HCT116 (cell line): ENCODE data around the gene EXOC5. TPM values are rescaled to one million over a fixed set of nuclear protein-coding genes. Genes with fewer than 3 reads are reported as not detected.

ENCODE experiments used
- ATAC-seq: fragments of 200-7000 bp; cut with Tn5 transposase; 2 replicates; pipeline ENCODE4 v1.9.1; 2020; ENCODE audit warnings: mild to moderate bottlenecking, moderate library complexity
- BruUV-seq: library from RNA; stranded (reverse); fragments of 400-500 nt; replicated peaks from 2 replicates; lab custom pipeline; 2021; lab: Mats Ljungman, UMichigan
- CTCF ChIA-PET: fragments of 300-600 bp; sonication (Branson Sonifier 250); formaldehyde crosslinking; loops from one replicate; lab custom pipeline; 2021; ENCODE audit warnings: antibody characterized with exemption; lab: Charles Lee
- POLR2A ChIA-PET: fragments of 300-600, 350-600 bp; sonication (Branson Sonifier 250); formaldehyde crosslinking; loops from one replicate; lab custom pipeline; 2021; ENCODE audit warnings: antibody characterized with exemption; lab: Charles Lee
- RAD21 ChIA-PET, 2 experiments: fragments of 300-600 bp; sonication (Branson Sonifier 250); formaldehyde crosslinking; loops; one replicate each; lab custom pipeline; 2023; ENCODE audit warnings: low total read pairs in 2 of 2; ENCODE audit not compliant: uncharacterized antibody in 2 of 2, unreplicated experiment in 2 of 2, low non-redundant PET in 1 of 2; lab: Charles Lee
- DNase-seq: peaks from one replicate; pipeline ENCODE4 v3.0.0-alpha.2; 2010; ENCODE audit warnings: low read depth, low spot score
- H2AFZ ChIP-seq: fragments of 200-600 bp; shearing (Covaris generic), sonication (generic); 2 replicates; pipeline ENCODE4 v1.6.1; 2017; ENCODE audit warnings: low read depth, mixed run types, mixed read lengths, antibody characterized with exemption, low read length; ENCODE audit not compliant: poor library complexity, severe bottlenecking
- H3K27ac ChIP-seq: 2 replicates; pipeline ENCODE4 v1.5.1; 2012; ENCODE audit warnings: low read depth, low read length
- H3K27me3 ChIP-seq: fragments of 200-600 bp; sonication (generic); 2 replicates; pipeline ENCODE4 v1.6.1; 2016; ENCODE audit warnings: mixed run types, low read length, mixed read lengths; ENCODE audit not compliant: insufficient read depth
- H3K36me3 ChIP-seq, 2 experiments: fragments of 200-500 bp in 1 of 2; fragments of 200-600 bp in 1 of 2; sonication (Bioruptor generic) in 1 of 2; sonication (generic) in 1 of 2; 2 replicates each; pipeline versions ENCODE4 v1.5.1 to v1.6.1; 2014 to 2016; ENCODE audit warnings: low read length in 2 of 2, inconsistent platforms in 1 of 2, mixed read lengths in 1 of 2, mixed run types in 1 of 2; ENCODE audit not compliant: insufficient read depth in 2 of 2, control insufficient read depth in 1 of 2
- H3K4me1 ChIP-seq, 2 experiments: fragments of 200-600 bp in 1 of 2; sonication (generic) in 1 of 2; 2 replicates each; pipeline versions ENCODE4 v1.5.1 to v1.6.1; 2012 to 2017; ENCODE audit warnings: low read length in 2 of 2, inconsistent platforms in 1 of 2, mild to moderate bottlenecking in 1 of 2, mixed read lengths in 1 of 2, mixed run types in 1 of 2, moderate library complexity in 1 of 2; ENCODE audit not compliant: insufficient read depth in 2 of 2, control insufficient read depth in 1 of 2
- H3K4me2 ChIP-seq: fragments of 200-600 bp; sonication (generic); 2 replicates; pipeline ENCODE4 v1.6.1; 2017; ENCODE audit warnings: mixed run types, low read length, mixed read lengths
- H3K4me3 ChIP-seq, 2 experiments: fragments of 200-600 bp in 1 of 2; sonication (generic) in 1 of 2; replicated peaks in 1 of 2; 2 replicates each; pipeline ENCODE4 v1.5.1; 2011 to 2016; ENCODE audit warnings: low read length in 2 of 2, control low read depth in 1 of 2, low read depth in 1 of 2, mild to moderate bottlenecking in 1 of 2, mixed read lengths in 1 of 2, mixed run types in 1 of 2
- H3K79me2 ChIP-seq: fragments of 200-600 bp; sonication (generic); 2 replicates; pipeline ENCODE4 v1.6.1; 2017; ENCODE audit warnings: mild to moderate bottlenecking, mixed run types, low read length, moderate library complexity, mixed read lengths; ENCODE audit not compliant: insufficient read depth
- H3K9ac ChIP-seq: fragments of 200-600 bp; sonication (generic); 2 replicates; pipeline ENCODE4 v1.6.1; 2016; ENCODE audit warnings: low read length, mixed read lengths
- H3K9me2 ChIP-seq: fragments of 200-600 bp; sonication (generic), shearing (Covaris generic); 2 replicates; pipeline ENCODE4 v1.6.1; 2017; ENCODE audit warnings: mixed run types, mild to moderate bottlenecking, moderate library complexity; ENCODE audit not compliant: insufficient read depth
- H3K9me3 ChIP-seq, 2 experiments: fragments of 200-500 bp in 1 of 2; fragments of 200-600 bp in 1 of 2; sonication (Bioruptor generic) in 1 of 2; sonication (generic) in 1 of 2; 2 replicates each; pipeline ENCODE4 v1.6.1; 2014 to 2017; ENCODE audit warnings: low read length in 2 of 2, mixed read lengths in 2 of 2, inconsistent platforms in 1 of 2, low read depth in 1 of 2, mild to moderate bottlenecking in 1 of 2, mixed run types in 1 of 2, moderate library complexity in 1 of 2; ENCODE audit not compliant: control insufficient read depth in 1 of 2, insufficient read depth in 1 of 2
- H4K20me1 ChIP-seq: fragments of 200-600 bp; sonication (generic), shearing (Covaris generic); 2 replicates; pipeline ENCODE4 v1.6.1; 2017; ENCODE audit warnings: mixed run types, mild to moderate bottlenecking, moderate library complexity; ENCODE audit not compliant: insufficient read depth
- FOSL1 ChIP-seq: IDR thresholded peaks from 2 replicates; pipeline ENCODE4 v1.6.1; 2012; ENCODE audit warnings: low read depth
- JUND ChIP-seq: IDR thresholded peaks from 2 replicates; pipeline ENCODE4 v1.6.1; 2012
- POLR2A ChIP-seq: IDR thresholded peaks from 2 replicates; pipeline ENCODE4 v1.7.0; 2011; ENCODE audit warnings: borderline replicate concordance; ENCODE audit not compliant: insufficient read depth, insufficient read length; ENCODE audit errors: extremely low read depth
- RAD21 ChIP-seq: IDR thresholded peaks from 2 replicates; pipeline ENCODE4 v1.6.1; 2012; ENCODE audit warnings: low read depth, mild to moderate bottlenecking
- REST ChIP-seq: IDR thresholded peaks from 2 replicates; pipeline ENCODE4 v1.6.1; 2012; ENCODE audit warnings: low read depth
- SIN3A ChIP-seq: IDR thresholded peaks from 2 replicates; pipeline ENCODE4 v1.6.1; 2012; ENCODE audit warnings: low read depth
- SRF ChIP-seq: IDR thresholded peaks from 2 replicates; pipeline ENCODE4 v1.6.1; 2012; ENCODE audit warnings: low read depth
- ZBTB33 ChIP-seq: IDR thresholded peaks from 2 replicates; pipeline ENCODE4 v1.6.1; 2011; ENCODE audit warnings: mild to moderate bottlenecking, low read length, moderate library complexity; ENCODE audit not compliant: insufficient replicate concordance; ENCODE audit errors: extremely low read depth
- ZFX ChIP-seq: fragments of 450-650 bp; IDR thresholded peaks from 2 replicates; pipeline ENCODE4 v1.6.1; 2017
- intact Hi-C: fragments of 100-400 bp; cut with micrococcal nuclease; formaldehyde crosslinking; loops from 2 replicates; pipeline ENCODE4 v1.10.0; 2022
- total RNA-seq: library from RNA; stranded (reverse); gene quantifications from one replicate; pipeline ENCODE4 v1.2.1, GENCODE V29; 2021; ENCODE audit not compliant: unreplicated experiment

Gene EXOC5
- total RNA-seq, 1 experiment from 2014 or later: 54.2 TPM

GRCh38 chr14:57262117-57262516 is 6.6 kb downstream of the EXOC5 start:
- intact Hi-C loops: no loop called here
- Histone ChIP-seq H3K4me3 (no peak overlapping the region), H3K9me3 (no peaks in the 10 kb centered on the region), H3K79me2 (peaks cover 91% of the 10 kb centered on the region), H3K27me3 (no peaks in the 10 kb centered on the region), H3K4me1 (peaks cover 13 to 14% of the 10 kb centered on the region in 2 experiments; a peak in 3 of 4 replicates), H4K20me1 (no peaks in the 10 kb centered on the region; the same call in 1 of the 2 replicates), H3K9me2 (no peaks in the 10 kb centered on the region), H2AFZ (no peak overlapping the region), H3K4me2 (no peak overlapping the region), H3K36me3 (no peaks in the 10 kb centered on the region), H3K9ac (no peak overlapping the region), H3K27ac (no peak overlapping the region)
- no peak for DNase-seq
- POLR2A ChIA-PET: no interaction called here
- CTCF ChIA-PET: no interaction called here
- ATAC-seq: no peak
- no TSS peak for BruUV-seq
- TF ChIP-seq RAD21: no peak
- no peak for TF ChIP-seq REST
- RAD21 ChIA-PET: no interaction called here

GRCh38 chr14:57261604-57262003 is 7.1 kb downstream of the EXOC5 start:
- H3K4me3 ChIP-seq: no peak overlapping the region
- no peak overlapping the region for H3K27ac ChIP-seq
- DNase-seq (no peak), ATAC-seq (no peak)
- H3K36me3 ChIP-seq: no peaks in the 10 kb centered on the region
- no peaks in the 10 kb centered on the region for H3K9me3 ChIP-seq
- no TSS peak for BruUV-seq
- TF ChIP-seq REST: no peak
- TF ChIP-seq RAD21: no peak
- TF ChIP-seq SIN3A: no peak
- TF ChIP-seq FOSL1: no peak
- TF ChIP-seq ZBTB33: no peak
- no peak for TF ChIP-seq JUND
- TF ChIP-seq POLR2A: no peak
- no peak for TF ChIP-seq SRF
- no peak for TF ChIP-seq ZFX
- H3K79me2 ChIP-seq: peaks cover 91% of the 10 kb centered on the region
- no peak overlapping the region for H3K9ac ChIP-seq
- no peaks in the 10 kb centered on the region for H3K9me2 ChIP-seq
- intact Hi-C loops: no loop called here
- no peaks in the 10 kb centered on the region; the same call in 1 of the 2 replicates for H4K20me1 ChIP-seq
- H2AFZ ChIP-seq: no peak overlapping the region
- ChIA-PET CTCF (no interaction called here), RAD21 (no interaction called here), POLR2A (no interaction called here)
- H3K4me2 ChIP-seq: no peak overlapping the region
- no peaks in the 10 kb centered on the region for H3K27me3 ChIP-seq
- peaks cover 13 to 14% of the 10 kb centered on the region in 2 experiments; a peak in 3 of 4 replicates for H3K4me1 ChIP-seq
